Colonic mucosa (tissue), 4 donors: ENCODE results near the gene CCDC167. TPM values are rescaled to one million over a fixed set of nuclear protein-coding genes. Genes with fewer than 3 reads are reported as not detected.

Source experiments
- DNase-seq: peaks from one replicate; pipeline ENCODE4 v3.0.0-alpha.2; 2020
- H3K27ac ChIP-seq: fragments of 200-600 bp; one replicate; pipeline ENCODE4 v1.8.0; 2021
- H3K27me3 ChIP-seq: fragments of 200-600 bp; one replicate; pipeline ENCODE4 v1.8.0; 2021
- H3K36me3 ChIP-seq: fragments of 200-600 bp; one replicate; pipeline ENCODE4 v1.8.0; 2021
- H3K4me1 ChIP-seq: fragments of 200-600 bp; one replicate; pipeline ENCODE4 v1.8.0; 2021; ENCODE audit warnings: mild to moderate bottlenecking
- H3K4me3 ChIP-seq: fragments of 200-600 bp; one replicate; pipeline ENCODE4 v1.8.0; 2021
- H3K9ac ChIP-seq, 2 donors: one replicate each; pipeline ENCODE4 v1.7.0; 2013; ENCODE audit warnings: control low read depth in 2 of 2, low read depth in 2 of 2, low read length in 2 of 2
- H3K9me3 ChIP-seq: fragments of 200-600 bp; one replicate; pipeline ENCODE4 v1.8.0; 2021
- intact Hi-C: fragments of 100-400 bp; cut with DNase I; formaldehyde crosslinking; loops from one replicate; pipeline ENCODE4 v1.14.1; 2022
- total RNA-seq, 2 donors: library from RNA; stranded (reverse); fragmentation: NEBNext Ultra II Directional in 1 of 2; extraction: Animal tissue kit (Norgen Biotek cat#: 25700) in 1 of 2; gene quantifications; one replicate each; pipeline ENCODE4 v1.2.1, GENCODE V29; 2021
- TF ChIP-seq, protein P1 (sequence below): fragments of 200-600 bp; IDR thresholded peaks from one replicate; pipeline ENCODE4 v1.8.0; 2022; ENCODE audit warnings: antibody characterized with exemption, mild to moderate bottlenecking
- donor health status: healthy.
- donor health status: DM: no; HTN: no; CAD: no.
- donor health status: DM: no; HTN: no; CAD: no.

Gene CCDC167
- total RNA-seq, 2 donors from 2014 or later = 11.8 to 31.8 TPM

DNA sequence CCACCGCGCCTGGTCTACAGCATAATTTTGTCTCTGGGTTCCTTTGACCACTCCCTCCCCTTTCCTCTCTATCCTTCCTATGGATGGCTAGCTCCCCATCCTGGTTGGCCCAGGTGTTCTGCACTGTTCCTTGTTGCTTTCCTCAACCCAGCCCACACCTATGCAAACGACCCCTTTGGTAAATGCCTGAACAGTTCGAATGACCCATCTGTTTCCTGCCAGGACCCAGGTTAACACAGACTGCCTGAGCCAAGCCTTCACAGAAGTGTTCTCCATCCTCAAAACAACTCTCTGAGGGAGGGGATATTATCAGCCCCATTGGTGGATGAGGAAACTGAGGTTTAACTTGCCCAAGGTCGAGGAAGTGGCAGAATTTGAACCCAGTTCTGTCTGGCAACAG is 44.8 kb upstream of the CCDC167 start:
- no peaks in the 10 kb centered on the region for H3K4me1 ChIP-seq
- no peaks in the 10 kb centered on the region for H3K9me3 ChIP-seq
- no peak overlapping the region for H3K9ac ChIP-seq
- H3K27me3 ChIP-seq = no peaks in the 10 kb centered on the region
- intact Hi-C loops = no loop called here
- TF ChIP-seq, protein P1, sequence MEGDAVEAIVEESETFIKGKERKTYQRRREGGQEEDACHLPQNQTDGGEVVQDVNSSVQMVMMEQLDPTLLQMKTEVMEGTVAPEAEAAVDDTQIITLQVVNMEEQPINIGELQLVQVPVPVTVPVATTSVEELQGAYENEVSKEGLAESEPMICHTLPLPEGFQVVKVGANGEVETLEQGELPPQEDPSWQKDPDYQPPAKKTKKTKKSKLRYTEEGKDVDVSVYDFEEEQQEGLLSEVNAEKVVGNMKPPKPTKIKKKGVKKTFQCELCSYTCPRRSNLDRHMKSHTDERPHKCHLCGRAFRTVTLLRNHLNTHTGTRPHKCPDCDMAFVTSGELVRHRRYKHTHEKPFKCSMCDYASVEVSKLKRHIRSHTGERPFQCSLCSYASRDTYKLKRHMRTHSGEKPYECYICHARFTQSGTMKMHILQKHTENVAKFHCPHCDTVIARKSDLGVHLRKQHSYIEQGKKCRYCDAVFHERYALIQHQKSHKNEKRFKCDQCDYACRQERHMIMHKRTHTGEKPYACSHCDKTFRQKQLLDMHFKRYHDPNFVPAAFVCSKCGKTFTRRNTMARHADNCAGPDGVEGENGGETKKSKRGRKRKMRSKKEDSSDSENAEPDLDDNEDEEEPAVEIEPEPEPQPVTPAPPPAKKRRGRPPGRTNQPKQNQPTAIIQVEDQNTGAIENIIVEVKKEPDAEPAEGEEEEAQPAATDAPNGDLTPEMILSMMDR = no peak
- DNase-seq = no peak
- no peaks in the 10 kb centered on the region for H3K36me3 ChIP-seq
- H3K4me3 ChIP-seq = no peak overlapping the region
- no peak overlapping the region for H3K27ac ChIP-seq

DNA sequence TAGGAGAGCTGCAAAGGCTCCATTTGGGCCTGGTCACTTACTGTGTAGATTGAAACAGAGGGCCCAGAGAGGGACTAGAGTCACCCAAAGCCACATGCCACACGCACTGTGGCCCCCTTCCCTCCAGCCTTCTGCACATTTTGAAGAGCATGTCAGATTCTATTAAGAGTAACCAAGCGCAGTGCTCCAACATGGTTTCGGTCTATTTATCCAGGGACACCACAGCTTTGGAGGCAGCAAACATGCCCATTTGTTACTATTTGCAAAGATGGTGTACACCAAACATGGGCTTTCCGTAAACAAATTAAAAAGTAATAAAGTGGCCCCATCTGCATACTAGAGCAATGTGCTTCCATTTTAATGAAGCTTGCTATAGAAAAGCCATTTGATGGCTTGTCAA is 43.7 kb upstream of the CCDC167 start:
- no peak for DNase-seq
- H3K27me3 ChIP-seq = no peaks in the 10 kb centered on the region
- H3K4me1 ChIP-seq = no peaks in the 10 kb centered on the region
- TF ChIP-seq, protein P1 = no peak
- intact Hi-C loops = no loop called here
- no peak overlapping the region for H3K27ac ChIP-seq
- H3K9me3 ChIP-seq = no peaks in the 10 kb centered on the region
- H3K36me3 ChIP-seq = no peaks in the 10 kb centered on the region
- no peak overlapping the region for H3K4me3 ChIP-seq
- no peak overlapping the region for H3K9ac ChIP-seq

DNA sequence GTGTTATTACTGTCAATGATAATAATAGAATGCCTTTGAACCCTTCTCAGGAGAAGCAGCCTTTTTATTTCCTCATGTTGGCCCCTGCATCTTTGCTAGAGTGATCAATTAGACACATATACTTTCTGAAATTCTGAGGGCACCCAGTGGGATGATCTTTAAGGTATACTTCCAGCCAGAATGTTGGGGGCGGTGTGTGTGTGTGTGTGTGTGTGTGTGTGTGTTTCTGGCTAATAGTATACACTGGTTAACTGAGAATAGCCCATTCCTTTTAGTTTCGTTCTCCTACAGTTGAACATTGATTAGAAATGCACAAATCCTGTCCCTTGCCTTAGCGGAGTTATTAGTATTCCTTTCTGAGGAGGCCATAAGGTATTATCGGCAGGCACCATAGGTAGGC is 41.7 kb upstream of the CCDC167 start:
- Histone ChIP-seq H3K9me3 (no peaks in the 10 kb centered on the region), H3K36me3 (no peaks in the 10 kb centered on the region), H3K4me1 (no peaks in the 10 kb centered on the region), H3K27ac (no peak overlapping the region), H3K4me3 (no peak overlapping the region), H3K9ac (no peak overlapping the region), H3K27me3 (peaks cover 8% of the 10 kb centered on the region)
- TF ChIP-seq, protein P1 = no peak
- intact Hi-C loops = no loop called here
- no peak for DNase-seq

DNA sequence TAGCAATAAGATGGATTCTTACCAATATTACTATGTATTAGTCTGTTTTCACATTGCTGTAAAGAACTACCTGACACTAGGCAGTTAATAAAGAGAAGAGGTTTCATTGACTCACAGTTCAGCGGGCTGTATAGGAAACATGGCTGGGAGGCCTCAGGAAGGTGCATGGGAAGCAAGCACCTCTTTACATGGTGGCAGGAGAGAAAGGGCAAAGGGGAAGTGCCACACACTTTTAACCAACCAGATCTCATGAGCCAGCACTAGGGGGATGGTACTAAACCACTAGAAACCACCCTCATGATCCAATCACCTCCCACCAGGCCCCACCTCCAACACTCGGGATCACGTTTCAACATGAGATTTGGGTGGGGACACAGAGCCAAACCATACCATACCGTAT is 40.7 kb upstream of the CCDC167 start:
- Histone ChIP-seq H3K4me1 (no peaks in the 10 kb centered on the region), H3K36me3 (no peaks in the 10 kb centered on the region), H3K9me3 (no peaks in the 10 kb centered on the region), H3K4me3 (no peak overlapping the region), H3K27ac (no peak overlapping the region), H3K9ac (no peak overlapping the region), H3K27me3 (peaks cover 17% of the 10 kb centered on the region)
- DNase-seq = no peak
- TF ChIP-seq, protein P1 = no peak
- intact Hi-C loops = no loop called here

DNA sequence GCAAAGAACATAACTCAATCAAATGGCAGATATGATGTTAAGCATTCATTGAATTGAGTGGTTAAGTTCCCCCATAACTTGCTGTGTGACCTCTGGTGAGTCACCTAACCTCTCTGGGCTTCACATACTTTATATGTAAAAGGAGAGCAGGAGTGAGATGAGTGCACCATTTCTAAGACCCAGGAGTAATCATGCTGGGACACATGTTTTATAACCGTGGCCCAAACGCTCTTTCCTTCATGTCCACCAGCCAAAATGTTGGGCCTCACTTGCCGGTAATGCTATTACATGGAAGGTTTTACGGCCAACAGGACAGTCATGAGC is 40.3 kb upstream of the CCDC167 start:
- no peak overlapping the region for H3K4me3 ChIP-seq
- H3K27me3 ChIP-seq = peaks cover 21% of the 10 kb centered on the region
- TF ChIP-seq, protein P1 = no peak
- H3K36me3 ChIP-seq = no peaks in the 10 kb centered on the region
- no peak overlapping the region for H3K27ac ChIP-seq
- no peak for DNase-seq
- H3K9me3 ChIP-seq = no peaks in the 10 kb centered on the region
- H3K4me1 ChIP-seq = no peaks in the 10 kb centered on the region
- no peak overlapping the region for H3K9ac ChIP-seq
- intact Hi-C loops = no loop called here
